LNCaP clone FGC (cell line): Measurements from ENCODE around the gene CYP39A1.

Source experiments
- DNase-seq: peaks from one replicate; pipeline ENCODE4 v3.0.0-alpha.2; 2011; ENCODE audit warnings: low read depth
- H3K4me3 ChIP-seq: 2 replicates; pipeline ENCODE4 v1.5.1; 2011; ENCODE audit warnings: mild to moderate bottlenecking, low read depth, low read length, control low read depth
- TF ChIP-seq, protein P1 (sequence below): IDR thresholded peaks from 2 replicates; pipeline ENCODE4 v1.5.1; 2012; ENCODE audit warnings: mild to moderate bottlenecking; ENCODE audit not compliant: control insufficient read depth, insufficient read depth; ENCODE audit errors: extremely low read depth

The CYP39A1 gene

DNA sequence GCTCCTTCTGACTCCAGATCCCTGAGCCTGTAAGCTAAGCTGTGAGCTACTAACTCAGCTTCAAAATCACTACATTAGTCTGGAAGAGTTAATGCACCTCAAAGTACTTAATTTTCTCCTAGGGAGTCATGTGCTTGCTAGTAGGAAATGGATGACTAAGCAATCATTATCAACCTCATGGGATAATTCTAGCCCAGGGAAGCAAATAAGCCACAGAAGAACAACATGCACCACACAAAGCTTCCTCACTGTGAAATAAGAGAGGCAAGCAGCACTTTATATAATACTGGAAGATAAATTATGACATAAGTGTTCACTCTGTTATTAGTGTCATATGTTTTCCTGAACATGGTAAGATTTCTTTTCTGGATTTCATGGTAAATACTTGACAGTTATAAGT is 103.5 kb downstream of the CYP39A1 start:
- H3K4me3 ChIP-seq, result no peak overlapping the region
- TF ChIP-seq, protein P1, sequence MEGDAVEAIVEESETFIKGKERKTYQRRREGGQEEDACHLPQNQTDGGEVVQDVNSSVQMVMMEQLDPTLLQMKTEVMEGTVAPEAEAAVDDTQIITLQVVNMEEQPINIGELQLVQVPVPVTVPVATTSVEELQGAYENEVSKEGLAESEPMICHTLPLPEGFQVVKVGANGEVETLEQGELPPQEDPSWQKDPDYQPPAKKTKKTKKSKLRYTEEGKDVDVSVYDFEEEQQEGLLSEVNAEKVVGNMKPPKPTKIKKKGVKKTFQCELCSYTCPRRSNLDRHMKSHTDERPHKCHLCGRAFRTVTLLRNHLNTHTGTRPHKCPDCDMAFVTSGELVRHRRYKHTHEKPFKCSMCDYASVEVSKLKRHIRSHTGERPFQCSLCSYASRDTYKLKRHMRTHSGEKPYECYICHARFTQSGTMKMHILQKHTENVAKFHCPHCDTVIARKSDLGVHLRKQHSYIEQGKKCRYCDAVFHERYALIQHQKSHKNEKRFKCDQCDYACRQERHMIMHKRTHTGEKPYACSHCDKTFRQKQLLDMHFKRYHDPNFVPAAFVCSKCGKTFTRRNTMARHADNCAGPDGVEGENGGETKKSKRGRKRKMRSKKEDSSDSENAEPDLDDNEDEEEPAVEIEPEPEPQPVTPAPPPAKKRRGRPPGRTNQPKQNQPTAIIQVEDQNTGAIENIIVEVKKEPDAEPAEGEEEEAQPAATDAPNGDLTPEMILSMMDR, result no peak
- DNase-seq, result no peak

GRCh38 chr6:46541556-46541955 is 111.1 kb downstream of the CYP39A1 start:
- no peak for DNase-seq
- no peak overlapping the region for H3K4me3 ChIP-seq
- TF ChIP-seq, protein P1, result no peak

- DNase-seq, result no peak
- TF ChIP-seq, protein P1, result no peak
- H3K4me3 ChIP-seq, result no peak overlapping the region
Measured at GRCh38 chr6:46539866-46540265, 112.8 kb downstream of the CYP39A1 start.

GRCh38 chr6:46538800-46539480 is 113.7 kb downstream of the CYP39A1 start:
- H3K4me3 ChIP-seq, result no peak overlapping the region
- no peak for DNase-seq
- TF ChIP-seq, protein P1, result no peak

- TF ChIP-seq, protein P1, result no peak
- no peak for DNase-seq
- H3K4me3 ChIP-seq, result no peak overlapping the region
Measured at GRCh38 chr6:46530896-46531295, 121.7 kb downstream of the CYP39A1 start.

DNA sequence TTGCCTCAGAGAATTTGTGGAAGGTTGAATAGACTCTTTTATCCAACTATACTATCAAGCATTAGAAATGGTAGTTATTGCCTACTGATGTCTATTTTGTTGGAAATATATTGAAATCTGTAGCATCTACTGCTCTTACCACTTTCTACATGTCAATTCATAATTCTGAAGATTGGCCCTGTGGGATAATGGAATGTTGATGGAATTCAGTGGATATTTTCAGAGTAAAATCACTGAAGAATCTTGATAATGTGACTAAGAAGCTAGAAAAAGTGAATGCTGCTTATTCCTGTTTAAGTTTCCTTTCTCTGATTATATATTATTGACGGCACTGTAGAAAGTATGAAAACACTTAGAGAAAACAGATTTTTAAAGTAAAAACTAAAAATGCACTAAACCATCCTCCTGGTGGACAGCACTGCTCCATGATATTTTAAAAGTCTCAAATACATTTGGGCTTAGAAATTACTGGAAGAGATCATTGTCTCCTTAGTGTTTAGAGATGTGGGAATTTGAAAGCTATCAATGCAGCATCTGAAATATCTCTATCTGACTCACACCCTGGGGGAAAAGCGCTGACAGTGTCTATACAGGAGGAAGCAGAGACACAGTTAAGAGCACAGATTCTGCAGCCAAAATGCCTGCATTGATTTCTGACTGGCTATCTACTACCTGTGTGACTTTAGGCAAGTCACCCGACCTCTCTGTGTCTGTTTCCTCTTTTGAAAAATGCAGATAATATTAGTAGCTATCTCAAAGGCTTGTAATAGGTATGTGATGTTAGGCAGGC is 123.5 kb downstream of the CYP39A1 start:
- TF ChIP-seq, protein P1, result no peak
- no peak overlapping the region for H3K4me3 ChIP-seq
- no peak for DNase-seq
